Measurements from ENCODE around the gene ZBTB16. TPM values are rescaled to one million over a fixed set of nuclear protein-coding genes. Genes with fewer than 3 reads are reported as not detected.

The ZBTB16 gene
- total RNA-seq, 1 donor from 2014 or later, result not detected

DNA sequence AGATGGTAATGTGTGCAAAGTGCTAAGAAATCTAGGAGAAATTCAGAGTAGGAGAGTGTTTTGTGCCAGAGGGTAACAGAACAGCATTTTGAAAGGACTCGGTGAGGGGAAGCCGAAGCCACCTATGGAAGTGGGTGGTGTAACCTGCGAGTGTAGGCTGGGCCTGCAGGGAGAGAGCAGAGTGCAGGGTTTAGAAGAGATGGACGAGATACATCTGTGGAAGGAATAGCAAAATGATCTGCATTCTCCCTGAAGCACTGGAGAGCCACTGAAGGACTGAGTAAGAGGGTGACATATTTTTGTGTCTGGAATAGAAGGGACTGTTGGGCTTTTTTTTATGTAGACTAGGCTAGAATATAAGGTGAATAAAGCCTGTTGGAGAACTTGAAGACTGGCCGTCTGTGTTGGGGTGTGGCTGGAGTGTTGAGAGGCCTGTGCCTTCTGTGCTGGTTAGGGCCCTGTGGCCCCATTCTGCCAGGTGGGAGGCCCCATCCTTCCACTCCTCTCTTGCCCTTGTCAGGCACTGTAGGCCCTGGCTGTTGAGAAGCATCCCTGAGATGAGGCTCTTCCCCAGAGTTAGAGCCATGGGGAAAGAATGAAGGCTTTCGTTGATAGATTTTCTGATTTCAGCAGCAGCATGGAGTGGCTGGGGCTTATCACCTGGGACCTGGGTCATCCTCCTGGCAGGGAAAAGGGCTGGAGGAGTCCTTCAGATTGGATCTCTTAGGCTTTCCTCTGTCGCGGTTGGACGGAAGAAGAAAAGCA lies 102.2 kb downstream of the ZBTB16 start:
- H3K27ac Mint-ChIP-seq, result peak overlapping the region; percentile 27
- H3K4me1 Mint-ChIP-seq, result peaks cover 68% of the 10 kb centered on the region
- H3K36me3 Mint-ChIP-seq, result no peaks in the 10 kb centered on the region
- no peak overlapping the region for H3K4me3 Mint-ChIP-seq
- TF ChIP-seq, protein P1, sequence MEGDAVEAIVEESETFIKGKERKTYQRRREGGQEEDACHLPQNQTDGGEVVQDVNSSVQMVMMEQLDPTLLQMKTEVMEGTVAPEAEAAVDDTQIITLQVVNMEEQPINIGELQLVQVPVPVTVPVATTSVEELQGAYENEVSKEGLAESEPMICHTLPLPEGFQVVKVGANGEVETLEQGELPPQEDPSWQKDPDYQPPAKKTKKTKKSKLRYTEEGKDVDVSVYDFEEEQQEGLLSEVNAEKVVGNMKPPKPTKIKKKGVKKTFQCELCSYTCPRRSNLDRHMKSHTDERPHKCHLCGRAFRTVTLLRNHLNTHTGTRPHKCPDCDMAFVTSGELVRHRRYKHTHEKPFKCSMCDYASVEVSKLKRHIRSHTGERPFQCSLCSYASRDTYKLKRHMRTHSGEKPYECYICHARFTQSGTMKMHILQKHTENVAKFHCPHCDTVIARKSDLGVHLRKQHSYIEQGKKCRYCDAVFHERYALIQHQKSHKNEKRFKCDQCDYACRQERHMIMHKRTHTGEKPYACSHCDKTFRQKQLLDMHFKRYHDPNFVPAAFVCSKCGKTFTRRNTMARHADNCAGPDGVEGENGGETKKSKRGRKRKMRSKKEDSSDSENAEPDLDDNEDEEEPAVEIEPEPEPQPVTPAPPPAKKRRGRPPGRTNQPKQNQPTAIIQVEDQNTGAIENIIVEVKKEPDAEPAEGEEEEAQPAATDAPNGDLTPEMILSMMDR (IDR thresholded peaks at IDR 0.05; ENCODE audit: unreplicated experiment), result no peak
- no peaks in the 10 kb centered on the region for H3K9me3 Mint-ChIP-seq
- H3K27me3 Mint-ChIP-seq (ENCODE audit: low read depth), result peaks cover 90% of the 10 kb centered on the region
- DNase-seq (ENCODE audit: low spot score in 2 of 2, unreplicated experiment in 2 of 2), result no peak

DNA sequence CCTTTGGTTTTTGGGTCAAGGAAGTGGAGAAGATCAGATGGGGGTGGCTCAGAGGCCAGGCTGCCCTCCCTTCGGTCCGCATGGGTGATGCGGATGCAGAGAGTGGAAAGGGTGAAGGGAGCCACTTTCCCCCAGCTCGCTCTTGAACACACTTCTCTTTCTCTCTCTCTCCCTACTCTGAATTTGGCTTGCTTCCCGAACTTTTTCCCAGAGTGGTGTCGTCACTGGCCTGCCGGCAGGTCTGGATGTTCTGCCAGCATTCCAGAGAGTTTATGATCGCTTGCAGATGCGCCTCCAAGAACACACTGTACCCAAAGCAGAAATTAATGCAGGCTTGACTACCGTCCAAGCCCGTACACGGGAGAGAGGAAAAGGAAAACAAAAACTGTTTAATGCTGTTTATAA lies 103.2 kb downstream of the ZBTB16 start:
- Mint-ChIP-seq H3K36me3 (no peaks in the 10 kb centered on the region), H3K4me3 (peak overlapping the region; percentile 2), H3K9me3 (no peaks in the 10 kb centered on the region), H3K4me1 (peaks cover 76% of the 10 kb centered on the region), H3K27me3 (ENCODE audit: low read depth) (peaks cover 82% of the 10 kb centered on the region), H3K27ac (peak overlapping the region; percentile 71)
- DNase-seq (ENCODE audit: low spot score in 2 of 2, unreplicated experiment in 2 of 2), result peak; percentile 55 to 81
- TF ChIP-seq, protein P1 (IDR thresholded peaks at IDR 0.05; ENCODE audit: unreplicated experiment), result no peak

DNA sequence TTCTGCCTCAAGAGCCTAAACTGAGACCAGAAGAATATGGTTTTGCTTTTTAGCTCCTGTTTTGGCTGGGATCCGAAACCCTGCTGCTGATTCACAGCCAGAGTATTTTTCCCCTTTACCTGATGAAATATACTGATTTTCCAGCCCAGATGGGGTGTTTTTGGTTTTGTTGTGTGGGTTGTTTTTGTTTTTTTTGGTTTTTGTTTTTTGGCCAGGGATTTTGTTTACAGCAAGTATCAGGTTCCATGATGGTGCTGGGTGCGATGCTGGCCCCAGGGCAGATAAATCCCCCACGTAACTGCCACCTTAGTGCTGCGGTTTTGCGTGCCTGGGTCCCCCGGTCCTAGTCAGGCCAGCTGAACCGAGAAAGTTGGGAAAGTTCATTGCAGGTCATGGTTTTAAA lies 103.7 kb downstream of the ZBTB16 start:
- H3K27ac Mint-ChIP-seq, result peak overlapping the region; percentile 71
- no peak overlapping the region for H3K4me3 Mint-ChIP-seq
- H3K36me3 Mint-ChIP-seq, result no peaks in the 10 kb centered on the region
- TF ChIP-seq, protein P1 (IDR thresholded peaks at IDR 0.05; ENCODE audit: unreplicated experiment), result no peak
- H3K9me3 Mint-ChIP-seq, result no peaks in the 10 kb centered on the region
- no peak for DNase-seq (ENCODE audit: low spot score in 2 of 2, unreplicated experiment in 2 of 2)
- peaks cover 82% of the 10 kb centered on the region for H3K27me3 Mint-ChIP-seq (ENCODE audit: low read depth)
- peaks cover 79% of the 10 kb centered on the region for H3K4me1 Mint-ChIP-seq

DNA sequence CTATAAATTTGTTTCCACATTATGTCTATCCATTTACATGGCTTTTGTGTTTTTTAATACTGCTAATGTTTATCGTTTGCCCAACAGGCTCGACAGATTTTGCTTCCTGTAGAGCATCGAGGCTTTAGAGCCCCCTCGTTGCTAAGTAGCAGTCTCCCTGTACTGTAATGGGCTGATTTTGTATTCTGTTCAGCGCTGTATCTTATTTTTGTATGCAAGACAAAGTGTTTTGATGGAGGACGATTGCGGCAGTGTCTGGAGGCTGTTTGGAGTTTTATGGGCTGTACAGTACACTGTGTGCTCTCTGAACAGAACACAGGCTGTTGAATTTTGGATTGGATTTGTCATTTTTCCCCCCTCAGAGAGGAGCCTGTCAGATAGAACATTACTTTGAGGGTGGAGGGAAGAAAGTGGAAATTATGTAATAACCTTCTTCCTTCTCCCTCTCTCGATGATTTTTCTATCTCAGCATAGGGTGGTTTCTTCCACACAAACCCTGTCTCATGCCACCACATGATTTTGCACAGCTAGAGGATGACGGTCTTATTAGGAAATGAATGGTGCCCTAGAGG lies 104.4 kb downstream of the ZBTB16 start:
- Mint-ChIP-seq H3K4me3 (no peak overlapping the region), H3K27me3 (ENCODE audit: low read depth) (peaks cover 82% of the 10 kb centered on the region), H3K9me3 (no peaks in the 10 kb centered on the region), H3K27ac (peak overlapping the region; percentile 71), H3K4me1 (peaks cover 77% of the 10 kb centered on the region), H3K36me3 (no peaks in the 10 kb centered on the region)
- TF ChIP-seq, protein P1 (IDR thresholded peaks at IDR 0.05; ENCODE audit: unreplicated experiment), result no peak
- no peak for DNase-seq (ENCODE audit: low spot score in 2 of 2, unreplicated experiment in 2 of 2)

DNA sequence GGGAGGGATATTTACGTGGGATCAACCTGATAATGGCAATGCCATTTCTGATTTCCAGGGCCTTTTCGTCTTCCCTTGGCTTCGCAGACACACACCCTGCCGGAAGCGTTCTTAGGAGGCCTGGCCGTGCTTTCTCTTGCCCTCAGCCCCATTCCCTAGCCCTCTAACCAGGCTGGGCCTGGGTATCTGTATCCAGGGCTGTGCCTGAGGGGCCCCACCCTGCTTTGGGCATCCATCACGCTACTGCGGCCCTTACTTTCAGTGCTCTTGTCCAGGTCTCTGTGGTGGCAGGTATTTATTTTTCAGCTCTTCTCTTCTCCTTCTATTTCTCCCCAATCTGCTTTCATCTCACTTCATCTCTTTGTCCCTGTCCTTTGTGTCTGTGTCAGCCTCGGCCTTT lies 105.0 kb downstream of the ZBTB16 start:
- no peak for DNase-seq (ENCODE audit: low spot score in 2 of 2, unreplicated experiment in 2 of 2)
- no peaks in the 10 kb centered on the region for H3K9me3 Mint-ChIP-seq
- peaks cover 72% of the 10 kb centered on the region for H3K4me1 Mint-ChIP-seq
- no peaks in the 10 kb centered on the region for H3K36me3 Mint-ChIP-seq
- no peak overlapping the region for H3K4me3 Mint-ChIP-seq
- peaks cover 82% of the 10 kb centered on the region for H3K27me3 Mint-ChIP-seq (ENCODE audit: low read depth)
- TF ChIP-seq, protein P1 (IDR thresholded peaks at IDR 0.05; ENCODE audit: unreplicated experiment), result no peak
- no peak overlapping the region for H3K27ac Mint-ChIP-seq

Data from mesothelial cell of epicardium (in vitro differentiated cells).